ENCODE measurements around the gene TLR5.

TLR5 gene

GRCh38 chr1:223059526-223059925 is 83.5 kb downstream of the TLR5 start:
- Histone ChIP-seq H3K36me3 (ENCODE audit: control insufficient read depth in 1 of 2, insufficient read depth in 2 of 2, low read length in 2 of 2) (no peaks in the 10 kb centered on the region), H3K4me1 (ENCODE audit: control insufficient read depth in 1 of 2, insufficient read depth in 2 of 2, low read length in 2 of 2) (peaks cover 0 to 6% of the 10 kb centered on the region in 2 donors), H3K9me3 (ENCODE audit: control insufficient read depth in 1 of 2, low read length in 2 of 2) (no peaks in the 10 kb centered on the region), H3K27ac (ENCODE audit: low read length) (no peak overlapping the region), H3K27me3 (ENCODE audit: low read depth, low read length) (no peaks in the 10 kb centered on the region), H3K4me3 (ENCODE audit: low read depth in 1 of 2, low read length in 2 of 2) (no peak overlapping the region)

All from muscle layer of duodenum (tissue), 2 donors.